Measurements from ENCODE around the gene POLE4.

DNA sequence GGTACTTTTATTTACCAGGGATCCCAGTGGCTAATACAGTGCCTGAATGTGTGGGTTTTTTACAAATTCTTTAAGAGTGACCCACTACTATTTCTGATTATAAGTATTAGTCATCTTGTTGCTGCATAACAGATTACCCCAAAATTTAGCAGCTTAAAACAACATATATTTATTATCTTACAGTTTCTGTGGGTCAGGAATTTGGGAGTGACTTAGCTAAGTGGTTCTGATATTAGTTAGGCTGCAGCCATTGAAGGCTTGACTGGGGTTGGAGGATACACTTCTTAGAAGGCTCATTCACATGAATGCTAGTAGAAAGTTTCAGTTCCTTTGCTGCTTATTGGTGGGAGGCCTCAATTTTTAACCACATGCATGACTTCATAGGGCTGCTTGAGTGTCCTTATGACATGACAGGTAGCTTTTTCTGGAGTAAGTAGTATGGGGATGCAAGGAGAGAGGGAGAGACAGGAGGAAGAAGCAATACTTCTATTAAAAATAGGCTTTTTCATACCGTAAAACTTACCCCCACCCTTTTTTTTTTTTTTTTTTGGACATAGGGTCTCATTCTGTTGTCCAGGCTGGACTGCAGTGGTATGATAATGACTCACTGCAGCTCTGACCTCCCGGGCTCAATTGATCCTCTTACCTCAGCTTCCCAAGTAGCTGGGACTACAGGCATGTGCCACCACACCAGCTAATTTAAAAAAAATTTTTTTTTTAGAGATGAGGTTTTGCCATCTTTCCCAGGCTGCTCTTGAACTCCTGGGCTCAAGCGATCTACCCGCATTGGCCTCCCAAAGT, 13.3 kb upstream of the POLE4 start:
- no peak for TF ChIP-seq POLR2A (IDR thresholded peaks at IDR 0.05)
- TF ChIP-seq CTCF (IDR thresholded peaks at IDR 0.05), result no peak
- no peak for TF ChIP-seq POLR2AphosphoS5 (IDR thresholded peaks at IDR 0.05)
- no peak for TF ChIP-seq EP300 (IDR thresholded peaks at IDR 0.05)
